Amniotic epithelial cell (primary cell): Measurements from ENCODE around the gene DTNA.
"Not testable (repeated sequence)": the region's sequence is repeated elsewhere in the genome, so short reads cannot be mapped to it uniquely, and the experiment has no call there.

Source experiments
- DNase-seq: peaks from one replicate; pipeline ENCODE4 v3.0.0-alpha.2; 2010; ENCODE audit warnings: low read depth

The DTNA gene

GRCh38 chr18:34904994-34905393 is 194.9 kb downstream of the DTNA start:
- DNase-seq, result no peak

- not testable (repeated sequence) for DNase-seq
These were observed 196.9 kb downstream of the DTNA start for GRCh38 chr18:34906985-34907384.

GRCh38 chr18:34909637-34910364 is 199.7 kb downstream of the DTNA start:
- peak; percentile 89 for DNase-seq

GRCh38 chr18:34911081-34911480 is 201.0 kb downstream of the DTNA start:
- no peak for DNase-seq

- peak; percentile 88 for DNase-seq
These were observed 201.7 kb downstream of the DTNA start for GRCh38 chr18:34911661-34912384.

GRCh38 chr18:34913837-34914661 is 204.0 kb downstream of the DTNA start:
- peak; percentile 81 for DNase-seq

GRCh38 chr18:34915046-34915445 is 204.9 kb downstream of the DTNA start:
- no peak for DNase-seq

- not testable (repeated sequence) for DNase-seq
These were observed 206.4 kb downstream of the DTNA start for GRCh38 chr18:34916539-34916938.

- no peak for DNase-seq
These were observed 208.8 kb downstream of the DTNA start for GRCh38 chr18:34918856-34919255.

- no peak for DNase-seq
These were observed 211.1 kb downstream of the DTNA start for GRCh38 chr18:34921226-34921625.

GRCh38 chr18:34921811-34922385 is 211.8 kb downstream of the DTNA start:
- peak; percentile 36 for DNase-seq

GRCh38 chr18:34922594-34922993 is 212.5 kb downstream of the DTNA start:
- DNase-seq, result not testable (repeated sequence)

- DNase-seq, result no peak
These were observed 213.8 kb downstream of the DTNA start for GRCh38 chr18:34923911-34924310.

- no peak for DNase-seq
These were observed 216.6 kb downstream of the DTNA start for GRCh38 chr18:34926683-34927082.

- no peak for DNase-seq
These were observed 218.1 kb downstream of the DTNA start for GRCh38 chr18:34928088-34928753.

- no peak for DNase-seq
These were observed 218.7 kb downstream of the DTNA start for GRCh38 chr18:34928754-34929335.

GRCh38 chr18:34929336-34929780 is 219.3 kb downstream of the DTNA start:
- DNase-seq, result peak; percentile 84

- no peak for DNase-seq
These were observed 222.3 kb downstream of the DTNA start for GRCh38 chr18:34932363-34932762.

GRCh38 chr18:34932792-34933466 is 222.8 kb downstream of the DTNA start:
- DNase-seq, result no peak

- DNase-seq, result no peak
These were observed 224.0 kb downstream of the DTNA start for GRCh38 chr18:34933909-34934661.
